Smooth muscle cell (in vitro differentiated cells): ENCODE measurements around the gene ZMAT5. TPM values are rescaled to one million over a fixed set of nuclear protein-coding genes. Genes with fewer than 3 reads are reported as not detected.

Source experiments
- DNase-seq: peaks from one replicate; lab custom pipeline; 2025; ENCODE audit not compliant: unreplicated experiment; lab: John Stamatoyannopoulos, UW
- H2AFZ ChIP-seq: fragments of 200-600 bp; sonication (generic); 2 replicates; pipeline ENCODE4 v1.6.0; 2016; ENCODE audit warnings: antibody characterized with exemption, low read depth, mild to moderate bottlenecking
- H3F3A ChIP-seq: fragments of 200-600 bp; sonication (generic); 2 replicates; pipeline ENCODE4 v1.6.0; 2017; ENCODE audit warnings: antibody characterized with exemption, low read depth
- H3K27ac ChIP-seq: fragments of 200-600 bp; sonication (generic); 2 replicates; pipeline ENCODE4 v1.5.1; 2016; ENCODE audit warnings: low read depth, mild to moderate bottlenecking
- H3K27me3 ChIP-seq: fragments of 200-600 bp; sonication (generic); 2 replicates; pipeline ENCODE4 v1.6.1; 2016; ENCODE audit warnings: low read depth, mild to moderate bottlenecking
- H3K36me3 ChIP-seq: fragments of 200-600 bp; sonication (generic); 2 replicates; pipeline ENCODE4 v1.5.1; 2016; ENCODE audit warnings: low read depth
- H3K4me1 ChIP-seq: fragments of 200-600 bp; sonication (generic); 2 replicates; pipeline ENCODE4 v1.5.1; 2016; ENCODE audit warnings: low read depth
- H3K4me2 ChIP-seq: fragments of 200-600 bp; sonication (generic); 2 replicates; pipeline ENCODE4 v1.6.0; 2016; ENCODE audit warnings: mild to moderate bottlenecking
- H3K4me3 ChIP-seq: fragments of 200-600 bp; sonication (generic); 2 replicates; pipeline ENCODE4 v1.5.1; 2016; ENCODE audit warnings: mild to moderate bottlenecking
- H3K79me2 ChIP-seq: fragments of 200-600 bp; sonication (generic); 2 replicates; pipeline ENCODE4 v1.6.0; 2016; ENCODE audit warnings: low read depth, mild to moderate bottlenecking
- H3K9ac ChIP-seq: fragments of 200-600 bp; sonication (generic); 2 replicates; pipeline ENCODE4 v1.6.0; 2016; ENCODE audit warnings: low read depth
- H3K9me3 ChIP-seq: fragments of 200-600 bp; sonication (generic); replicated peaks from 2 replicates; pipeline ENCODE4 v1.5.1; 2016; ENCODE audit warnings: low read depth
- H4K20me1 ChIP-seq: fragments of 200-600 bp; sonication (generic); 2 replicates; pipeline ENCODE4 v1.6.0; 2016; ENCODE audit warnings: low read depth
- CTCF ChIP-seq: fragments of 200-600 bp; sonication (generic); IDR thresholded peaks from 2 replicates; pipeline ENCODE4 v1.5.1; 2017; ENCODE audit warnings: borderline replicate concordance, mild to moderate bottlenecking, antibody characterized with exemption; ENCODE audit not compliant: insufficient read depth, poor library complexity, severe bottlenecking
- WGBS: methylation state at CpG from one replicate; pipeline ENCODE4 v1.1.7; 2016; ENCODE audit warnings: low lambda C conversion rate; 5-methylcytosine and 5-hydroxymethylcytosine counted together
- polyA plus RNA-seq: library from polyadenylated mRNA; unstranded; fragments of >200 nt; fragmentation: Nextera tagmentation; extraction: Ambion mirVana; gene quantifications from 2 replicates; pipeline ENCODE4 v1.2.1, GENCODE V29; 2016
- total RNA-seq: library from RNA; depleted of rRNA; stranded (reverse); fragments of >200 nt; gene quantifications from 2 replicates; pipeline ENCODE4 v1.2.3, GENCODE V29; 2014

The ZMAT5 gene
- total and polyA plus RNA-seq, 2 experiments from 2014 or later, result 26.0 to 57.8 TPM

- Histone ChIP-seq H3K4me2 (no peak overlapping the region), H3F3A (no peaks in the 10 kb centered on the region), H3K79me2 (no peaks in the 10 kb centered on the region), H3K9ac (no peak overlapping the region), H4K20me1 (peaks cover 29% of the 10 kb centered on the region), H2AFZ (no peak overlapping the region), H3K27ac (no peak overlapping the region), H3K9me3 (no peaks in the 10 kb centered on the region), H3K4me3 (no peak overlapping the region), H3K27me3 (no peaks in the 10 kb centered on the region), H3K36me3 (no peaks in the 10 kb centered on the region), H3K4me1 (peaks cover 25% of the 10 kb centered on the region)
- DNase-seq, result no peak
- WGBS, result 86% methylated on average over 9 of the region's 9 CpGs
- TF ChIP-seq CTCF, result no peak
These were observed 73.1 kb downstream of the ZMAT5 start for GRCh38 chr22:29693671-29694070.

GRCh38 chr22:29693161-29693560, 73.6 kb downstream of the ZMAT5 start:
- Histone ChIP-seq H2AFZ (no peak overlapping the region), H3K36me3 (no peaks in the 10 kb centered on the region), H3K79me2 (no peaks in the 10 kb centered on the region), H3K9me3 (no peaks in the 10 kb centered on the region), H3K27ac (no peak overlapping the region), H3K4me1 (peaks cover 25% of the 10 kb centered on the region), H3F3A (no peaks in the 10 kb centered on the region), H3K4me3 (no peak overlapping the region), H3K9ac (no peak overlapping the region), H3K27me3 (no peaks in the 10 kb centered on the region), H3K4me2 (no peak overlapping the region), H4K20me1 (peaks cover 29% of the 10 kb centered on the region)
- WGBS, result 94% methylated on average over 8 of the region's 8 CpGs
- TF ChIP-seq CTCF, result no peak
- no peak for DNase-seq

GRCh38 chr22:29692327-29692640, 74.5 kb downstream of the ZMAT5 start:
- Histone ChIP-seq H3K9me3 (no peaks in the 10 kb centered on the region), H3K4me3 (no peak overlapping the region), H3K79me2 (no peaks in the 10 kb centered on the region), H3K36me3 (no peaks in the 10 kb centered on the region), H3K9ac (no peak overlapping the region), H3K27me3 (no peaks in the 10 kb centered on the region), H4K20me1 (peaks cover 29% of the 10 kb centered on the region), H3F3A (no peaks in the 10 kb centered on the region), H3K4me1 (peaks cover 25% of the 10 kb centered on the region), H2AFZ (no peak overlapping the region), H3K4me2 (no peak overlapping the region), H3K27ac (no peak overlapping the region)
- no peak for DNase-seq
- 67% methylated on average over 4 of the region's 4 CpGs for WGBS
- TF ChIP-seq CTCF, result no peak

GRCh38 chr22:29691636-29692326, 75.0 kb downstream of the ZMAT5 start:
- no peak for TF ChIP-seq CTCF
- Histone ChIP-seq H3K27ac (no peak overlapping the region), H3K9ac (no peak overlapping the region), H3K36me3 (no peaks in the 10 kb centered on the region), H3K79me2 (no peaks in the 10 kb centered on the region), H3F3A (no peaks in the 10 kb centered on the region), H2AFZ (no peak overlapping the region), H3K27me3 (no peaks in the 10 kb centered on the region), H3K9me3 (no peaks in the 10 kb centered on the region), H4K20me1 (peaks cover 29% of the 10 kb centered on the region), H3K4me3 (no peak overlapping the region), H3K4me1 (peaks cover 25% of the 10 kb centered on the region), H3K4me2 (no peak overlapping the region)
- 83% methylated on average over 13 of the region's 13 CpGs for WGBS
- no peak for DNase-seq
